Retinal pigment epithelial cell (primary cell): Measurements from ENCODE around the gene APOL2.
"Not testable (repeated sequence)": the region's sequence is repeated elsewhere in the genome, so short reads cannot be mapped to it uniquely, and the experiment has no call there.

ENCODE experiments used
- DNase-seq: peaks from one replicate; pipeline ENCODE4 v3.0.0-alpha.2; 2010; ENCODE audit warnings: low read depth
- H3K4me3 ChIP-seq: 2 replicates; pipeline ENCODE4 v1.5.1; 2011; ENCODE audit warnings: mild to moderate bottlenecking, low read length, control low read depth, moderate library complexity
- CTCF ChIP-seq: conservative IDR thresholded peaks from 2 replicates; pipeline ENCODE4 v1.5.1; 2011; ENCODE audit warnings: low read depth, low read length, control low read depth, inconsistent platforms

Gene APOL2

GRCh38 chr22:36201630-36202319 lies 37.6 kb downstream of the APOL2 start, which contains the start of gene APOL4:
Gene APOL4 (minus strand): TSS chr22:36201809. CDS start chr22:36201734, 75 bp downstream.
- no peak for TF ChIP-seq CTCF
- no peak for DNase-seq
- H3K4me3 ChIP-seq = no peak within 1 kb of the TSS

GRCh38 chr22:36201025-36201424 lies 38.3 kb downstream of the APOL2 start:
- not testable (repeated sequence) for DNase-seq, H3K4me3 ChIP-seq

- H3K4me3 ChIP-seq = no peak overlapping the region
- no peak for DNase-seq
- TF ChIP-seq CTCF = no peak
Observed at GRCh38 chr22:36199001-36199551, 40.3 kb downstream of the APOL2 start.

DNA sequence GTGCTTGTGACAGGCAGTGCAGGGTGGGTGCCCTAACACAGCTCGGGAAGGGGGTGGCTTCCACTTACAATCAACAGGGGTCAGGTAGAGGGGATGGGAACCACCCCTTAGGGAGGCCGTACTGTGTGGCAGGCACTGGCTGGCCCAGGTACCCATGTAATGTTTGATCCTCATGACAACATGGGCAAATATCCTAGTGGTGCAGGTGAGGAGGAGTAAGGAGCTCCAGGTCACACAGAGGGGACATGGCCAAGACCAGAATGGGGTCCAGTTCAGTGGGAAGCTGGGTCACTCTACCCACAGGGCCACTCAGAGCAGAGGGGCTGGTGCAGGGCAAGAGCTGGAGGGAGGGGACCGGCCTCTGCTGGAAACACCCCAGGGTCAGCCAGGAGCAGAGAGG lies 40.8 kb downstream of the APOL2 start:
- no peak for TF ChIP-seq CTCF
- DNase-seq = no peak
- no peak overlapping the region for H3K4me3 ChIP-seq

DNA sequence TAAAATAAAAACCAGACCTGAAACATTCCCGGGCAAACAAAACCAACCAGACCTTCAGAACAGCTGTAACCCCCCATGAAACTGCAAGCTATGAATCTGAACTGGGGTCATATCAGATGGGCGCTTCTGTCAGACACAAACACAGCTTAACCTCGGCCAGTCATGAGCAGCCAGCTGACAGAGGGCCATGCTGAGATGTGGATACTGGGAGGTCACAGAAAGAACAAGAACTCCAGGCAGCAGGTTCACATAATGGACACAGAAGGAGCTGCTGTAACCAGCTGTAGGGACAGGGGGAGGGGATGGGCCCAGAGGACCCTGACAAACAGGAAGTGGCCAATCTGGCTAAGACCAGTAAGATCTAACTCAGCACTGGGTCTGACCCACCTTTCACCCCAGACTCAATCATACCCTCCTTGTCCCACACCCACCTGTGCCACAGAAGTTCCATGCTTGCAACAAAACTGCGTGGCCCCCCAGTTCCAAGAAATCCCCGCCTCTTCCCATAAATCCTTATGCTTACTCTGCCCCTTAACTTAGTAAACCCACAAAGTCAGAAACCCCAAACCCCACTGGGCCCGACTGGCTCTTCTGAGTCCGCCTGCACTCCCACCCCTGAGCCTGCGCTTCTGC lies 41.7 kb downstream of the APOL2 start:
- no peak for TF ChIP-seq CTCF
- H3K4me3 ChIP-seq = no peak overlapping the region
- no peak for DNase-seq

DNA sequence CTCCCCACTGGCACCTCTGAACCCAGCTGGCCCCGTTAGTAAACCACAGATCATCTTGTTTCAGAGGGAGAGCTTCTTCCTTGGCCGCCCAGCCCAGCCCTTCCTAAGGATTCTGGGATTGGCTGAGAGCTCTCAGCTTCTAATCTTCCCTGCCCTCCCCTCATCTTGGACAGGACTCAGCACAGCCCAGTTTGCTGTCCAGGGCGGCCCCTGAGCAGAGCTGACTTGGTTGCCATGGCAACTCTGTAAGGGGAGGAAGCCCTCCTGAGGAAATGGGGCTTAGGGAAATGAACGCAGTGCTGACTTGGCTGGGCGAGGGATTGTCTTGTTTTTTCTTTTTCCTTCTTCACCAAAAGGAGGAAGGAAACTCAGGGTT lies 42.3 kb downstream of the APOL2 start:
- H3K4me3 ChIP-seq = no peak overlapping the region
- DNase-seq = peak; percentile 52
- no peak for TF ChIP-seq CTCF

DNA sequence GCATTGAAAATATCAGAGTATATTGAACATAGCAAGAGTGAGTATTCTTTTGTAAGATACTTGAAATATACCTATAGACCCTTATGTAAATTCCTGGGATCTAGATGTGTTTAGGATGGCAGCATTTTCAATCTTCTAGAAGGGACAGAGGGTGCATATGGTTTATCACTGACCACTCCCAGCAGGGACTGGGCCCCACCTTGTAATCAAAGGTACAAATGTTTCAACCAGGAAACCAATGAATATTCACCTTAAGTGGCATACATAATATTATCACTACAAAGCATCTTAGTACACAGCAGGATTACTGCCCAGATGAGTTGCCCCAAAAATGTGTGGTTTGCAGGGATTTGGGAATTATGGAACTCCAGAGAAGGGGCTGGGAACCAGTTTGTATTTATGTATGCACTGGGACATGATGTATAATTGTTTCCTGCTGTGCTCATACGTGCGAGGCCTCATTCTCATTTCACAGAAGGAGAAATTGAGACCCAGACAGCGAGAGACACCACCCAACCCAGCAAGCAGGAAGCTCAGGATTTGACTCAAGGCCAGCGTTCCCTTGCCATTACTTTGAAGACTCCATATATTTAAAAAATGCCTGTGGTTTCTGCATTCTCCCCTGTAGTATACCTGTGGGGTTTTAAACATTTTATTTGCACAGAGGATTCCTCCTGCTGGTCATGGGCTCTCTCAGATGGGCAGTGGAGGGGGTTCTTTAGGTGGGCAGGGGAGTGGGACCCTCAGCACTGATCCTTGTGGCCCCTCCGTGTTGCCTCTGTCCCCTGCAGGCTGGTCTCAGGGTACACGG lies 42.9 kb downstream of the APOL2 start:
- DNase-seq = no peak
- no peak overlapping the region for H3K4me3 ChIP-seq
- no peak for TF ChIP-seq CTCF
